GM04504 (cell line): Measurements from ENCODE around the gene SLC38A3.
"Not testable (repeated sequence)": the region's sequence is repeated elsewhere in the genome, so short reads cannot be mapped to it uniquely, and the experiment has no call there.

Experiments
- DNase-seq: peaks from one replicate; pipeline ENCODE4 v3.0.0-alpha.2; 2012; ENCODE audit warnings: low read depth

The SLC38A3 gene

DNA sequence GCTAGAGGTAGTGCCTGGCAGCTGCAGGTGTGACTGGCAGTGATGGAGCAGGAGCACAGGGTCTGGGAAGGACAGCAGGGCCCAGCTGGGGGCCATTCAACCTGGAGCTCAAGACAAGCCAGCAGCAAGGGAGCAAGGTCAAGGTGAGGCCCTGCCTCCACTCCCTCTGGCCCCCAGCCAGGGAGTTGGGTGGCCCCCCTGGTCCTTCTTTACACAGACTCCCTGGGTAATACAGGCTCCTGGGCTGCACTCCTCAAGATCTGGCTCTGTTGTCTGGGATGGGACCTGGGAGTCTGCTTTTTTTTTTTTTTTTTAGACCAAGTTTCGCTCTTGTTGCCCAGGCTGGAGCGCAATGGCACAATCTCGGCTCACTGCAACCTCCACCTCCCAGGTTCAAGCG is 45.4 kb downstream of the SLC38A3 start:
- DNase-seq, result no peak

DNA sequence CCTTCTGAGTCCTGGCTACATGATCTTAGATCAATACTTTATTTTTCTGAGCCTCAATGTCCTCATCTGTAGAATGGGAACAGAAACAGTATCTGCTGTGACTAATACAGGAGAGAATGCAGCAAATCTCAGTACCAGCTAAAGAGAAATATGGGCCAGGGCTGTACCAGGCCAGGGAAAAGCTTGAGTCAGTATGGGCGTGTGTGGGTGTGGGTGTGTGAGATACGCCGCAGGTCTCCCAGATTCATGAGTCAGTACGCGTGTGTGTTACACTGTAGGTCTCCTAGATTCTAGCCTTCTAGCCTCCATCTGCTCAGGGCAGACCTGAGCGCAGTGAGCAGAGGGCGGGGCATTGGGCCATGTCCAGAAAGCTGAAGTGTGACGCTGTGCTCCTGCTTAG is 46.1 kb downstream of the SLC38A3 start:
- no peak for DNase-seq

DNA sequence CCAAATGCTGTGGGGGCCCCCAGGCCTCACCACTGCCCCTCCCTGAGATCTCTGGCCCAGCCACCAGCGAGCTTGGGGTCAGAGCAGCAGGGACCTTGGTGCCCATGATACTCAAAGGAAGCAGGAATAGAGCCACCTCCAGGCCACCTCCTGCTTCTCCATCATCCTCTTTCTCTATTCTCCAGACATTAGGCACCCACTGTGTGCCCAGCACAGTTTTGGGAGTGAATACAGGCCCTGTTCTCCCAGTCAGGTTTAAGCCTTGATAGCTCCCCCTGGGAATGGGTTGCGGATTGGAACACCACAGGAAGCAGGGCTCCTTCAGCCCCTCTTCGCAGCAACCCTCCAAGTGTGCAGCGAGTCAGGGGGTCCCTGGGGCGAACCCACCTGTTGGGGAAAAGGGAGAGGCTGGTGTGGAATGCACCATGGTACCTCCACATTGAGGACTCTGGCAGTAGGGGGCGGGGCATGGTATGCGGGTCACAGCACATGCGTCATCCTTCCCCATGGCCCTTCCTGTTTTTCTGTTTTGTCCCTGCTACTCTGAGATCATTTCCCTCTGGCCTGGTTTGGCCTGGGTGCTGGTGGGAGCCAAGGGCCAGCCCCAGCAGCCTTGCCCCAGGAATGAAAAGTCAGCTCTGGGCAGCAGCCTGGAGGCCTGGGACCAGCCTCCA is 49.6 kb downstream of the SLC38A3 start:
- no peak for DNase-seq

DNA sequence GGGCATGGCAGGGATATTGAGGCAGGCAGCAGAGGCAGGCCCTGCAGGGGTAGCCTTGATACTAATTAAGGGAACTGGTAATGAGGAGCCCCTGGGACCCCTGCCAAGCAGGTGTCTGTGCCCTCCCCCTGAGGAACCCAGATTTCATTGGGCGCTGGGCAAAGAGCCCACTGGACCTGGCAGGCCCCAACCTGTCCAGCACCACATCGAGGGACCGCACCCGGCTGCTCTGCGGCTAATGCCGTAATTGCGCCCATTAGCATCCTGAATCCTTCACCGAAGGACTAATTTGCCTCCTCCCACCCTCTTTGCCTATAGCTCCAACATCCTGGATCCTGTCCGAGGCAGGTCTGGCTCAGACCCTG is 50.2 kb downstream of the SLC38A3 start:
- DNase-seq, result no peak

DNA sequence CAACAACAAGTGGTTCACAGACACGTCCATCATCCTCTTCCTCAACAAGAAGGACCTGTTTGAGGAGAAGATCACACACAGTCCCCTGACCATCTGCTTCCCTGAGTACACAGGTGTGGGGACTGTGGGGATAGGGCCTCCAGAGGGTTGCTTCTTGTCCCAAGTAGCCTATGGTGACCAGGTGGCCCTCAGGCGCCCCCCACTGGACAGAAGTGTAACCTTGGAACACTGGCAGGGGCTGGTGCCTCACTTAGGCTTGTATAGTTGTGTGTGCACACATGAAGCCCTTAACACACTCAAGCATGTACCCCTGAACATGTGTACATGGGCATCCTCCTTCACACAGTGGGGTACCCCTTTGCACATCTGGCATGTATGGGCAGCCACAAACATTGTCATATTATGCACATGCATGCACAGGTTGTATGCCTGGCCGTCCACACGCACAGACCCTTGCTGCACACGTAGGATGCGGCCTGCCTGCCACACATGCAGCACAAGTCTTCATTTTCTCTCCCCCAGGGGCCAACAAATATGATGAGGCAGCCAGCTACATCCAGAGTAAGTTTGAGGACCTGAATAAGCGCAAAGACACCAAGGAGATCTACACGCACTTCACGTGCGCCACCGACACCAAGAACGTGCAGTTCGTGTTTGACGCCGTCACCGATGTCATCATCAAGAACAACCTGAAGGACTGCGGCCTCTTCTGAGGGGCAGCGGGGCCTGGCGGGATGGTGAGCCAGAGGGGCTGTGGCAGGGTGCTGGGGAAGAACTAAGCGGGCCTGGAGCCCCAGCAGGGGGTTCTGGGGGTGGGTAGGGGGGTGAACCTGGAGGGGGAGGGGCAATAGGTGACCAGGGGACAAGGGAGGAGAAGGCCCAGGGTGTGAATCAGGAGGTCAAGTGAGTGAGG is 52.2 kb downstream of the SLC38A3 start:
- DNase-seq, result no peak

DNA sequence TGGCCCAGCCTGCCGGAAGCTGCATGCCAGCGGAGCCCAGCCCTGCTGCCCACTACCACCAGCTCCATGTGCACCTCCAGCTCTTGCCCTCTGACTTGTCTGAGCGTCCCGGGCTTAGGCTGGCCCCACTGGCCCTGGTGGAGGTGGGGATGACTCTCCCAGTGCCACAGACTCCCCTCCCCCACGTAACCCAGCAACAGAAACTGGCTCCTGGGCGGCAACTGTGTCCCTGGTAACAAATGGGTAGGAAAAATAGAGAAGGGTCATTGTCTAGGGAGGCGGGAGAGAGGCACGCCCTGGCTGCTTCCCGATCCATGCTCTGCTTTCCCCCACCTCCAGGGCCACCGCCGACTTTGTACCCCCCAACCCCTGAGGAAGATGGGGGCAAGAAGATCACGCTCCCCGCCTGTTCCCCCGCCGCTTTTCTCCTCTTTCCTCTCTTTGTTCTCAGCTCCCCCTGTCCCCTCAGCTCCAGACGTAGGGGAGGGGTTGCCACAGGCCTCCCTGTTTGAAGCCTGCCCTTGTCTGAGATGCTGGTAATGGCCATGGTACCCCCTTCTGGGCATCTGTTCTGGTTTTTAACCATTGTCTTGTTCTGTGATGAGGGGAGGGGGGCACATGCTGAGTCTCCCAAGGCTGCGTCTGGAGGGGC is 53.1 kb downstream of the SLC38A3 start:
- DNase-seq, result no peak

DNA sequence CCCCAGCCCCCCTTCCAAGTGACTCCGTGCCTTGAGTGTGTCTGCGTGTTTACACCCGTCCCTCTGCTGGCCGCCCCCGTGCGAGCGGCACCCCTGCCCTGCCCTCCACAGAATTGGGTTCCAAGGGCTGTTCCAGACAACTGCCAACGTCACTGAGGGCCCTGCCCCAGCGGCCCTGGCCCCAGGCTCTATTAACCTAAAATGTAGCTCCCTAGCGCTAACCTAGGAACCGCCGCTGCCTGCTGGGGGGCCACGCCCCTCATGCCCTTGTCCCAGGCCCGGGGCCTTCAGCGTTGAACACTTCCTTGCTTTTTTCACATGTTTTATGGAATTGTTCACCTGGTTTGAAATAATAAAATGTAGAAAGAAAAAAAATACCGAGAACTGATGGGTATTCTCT is 53.9 kb downstream of the SLC38A3 start:
- no peak for DNase-seq

DNA sequence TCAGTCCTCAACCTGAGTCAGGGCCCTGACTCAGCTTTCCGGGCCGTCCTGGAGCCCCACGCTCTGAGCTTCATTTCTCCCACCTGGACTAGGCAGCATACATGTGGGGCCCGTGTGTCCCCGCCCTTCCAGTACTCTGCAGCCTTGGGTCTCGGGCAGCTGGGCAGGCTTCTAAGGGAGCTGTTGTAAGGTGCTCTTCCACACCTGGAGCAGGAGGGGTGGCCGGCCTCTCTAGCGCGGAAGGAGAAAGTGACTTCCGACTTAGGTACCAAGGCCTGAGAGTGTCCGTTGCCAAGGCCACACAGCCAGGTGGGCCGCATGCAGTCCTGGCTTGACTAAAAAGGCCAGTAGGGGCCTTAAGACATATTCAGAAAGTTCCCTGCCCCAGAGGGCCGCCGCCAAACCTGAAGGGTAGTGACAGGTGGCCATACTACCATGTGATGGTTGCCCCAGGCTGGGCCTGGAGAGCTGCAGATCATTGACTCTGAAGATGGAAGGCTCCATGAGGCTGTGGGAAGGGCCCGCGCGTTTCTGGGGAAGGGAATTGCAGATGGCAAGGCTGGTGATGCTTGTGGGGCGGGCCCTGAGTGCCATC is 54.5 kb downstream of the SLC38A3 start:
- no peak for DNase-seq

DNA sequence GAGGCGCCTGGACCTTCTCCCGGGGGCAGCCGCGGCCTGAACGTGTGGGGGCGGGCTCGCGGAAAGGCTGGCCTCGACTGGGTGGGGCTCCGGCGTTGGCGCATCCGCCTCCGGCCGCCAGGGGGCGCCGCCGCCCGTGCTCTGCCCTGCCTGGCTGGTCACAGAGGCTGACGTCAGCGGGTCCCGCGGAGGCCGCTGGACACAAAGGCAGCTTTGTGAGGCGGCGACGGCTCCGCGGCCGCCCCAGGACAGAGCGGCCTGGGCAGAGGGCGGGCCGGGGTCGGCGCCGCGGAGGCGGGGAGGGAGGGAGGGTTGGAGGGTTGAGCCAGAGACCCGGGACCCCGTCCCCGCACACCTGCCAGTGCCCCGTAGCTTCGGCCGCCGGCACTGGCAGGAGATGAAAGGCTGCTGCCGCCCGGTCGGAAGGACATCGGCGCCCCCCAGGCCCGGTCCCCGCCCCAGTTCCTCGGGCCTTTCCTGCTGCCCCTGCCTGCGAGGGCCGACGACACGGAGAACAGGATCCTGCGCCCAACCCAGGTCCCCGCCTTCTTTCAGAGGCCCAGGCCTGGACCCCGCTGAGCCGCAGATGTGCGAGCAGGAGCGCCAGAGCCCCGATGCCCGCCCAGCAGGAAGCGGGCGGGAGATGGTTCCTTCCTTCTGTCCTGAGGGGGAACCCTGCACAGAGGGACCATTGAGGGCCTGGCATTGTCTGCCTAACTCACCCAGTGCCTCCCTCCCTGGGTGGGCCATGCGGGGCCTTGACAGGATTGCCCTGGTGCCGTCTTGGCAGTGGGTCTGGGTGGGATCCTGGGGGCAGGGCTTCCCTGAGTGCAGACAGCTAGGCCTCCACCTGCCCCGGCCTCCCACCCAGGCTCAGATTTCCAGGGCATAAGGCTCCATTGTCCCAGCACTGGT is 55.2 kb downstream of the SLC38A3 start:
- DNase-seq, result peak; percentile 79

DNA sequence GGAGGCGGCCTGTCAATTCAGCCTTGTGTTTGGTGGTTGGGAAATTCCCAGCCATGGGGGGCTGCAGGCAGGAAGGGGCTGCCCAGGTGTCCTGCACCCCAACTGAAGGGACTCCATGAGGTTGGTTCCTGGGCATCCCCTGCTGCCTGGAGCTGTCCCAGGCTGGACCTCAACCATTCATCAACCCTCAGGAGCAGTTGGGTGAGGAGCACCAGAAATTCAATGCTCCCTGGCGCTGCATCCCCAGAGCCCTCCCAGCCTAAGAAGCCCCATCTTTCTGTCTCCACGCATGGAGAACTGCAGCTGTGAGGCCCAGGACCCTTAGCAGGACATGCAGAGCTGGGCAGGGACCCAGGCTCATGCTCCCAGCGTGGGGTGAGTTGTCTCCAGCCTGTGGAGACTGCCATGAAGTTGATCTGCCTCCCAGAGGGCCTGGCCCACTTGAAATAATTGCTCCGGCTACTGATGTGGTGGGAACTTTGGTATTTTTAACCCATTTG is 55.9 kb downstream of the SLC38A3 start:
- DNase-seq, result no peak

DNA sequence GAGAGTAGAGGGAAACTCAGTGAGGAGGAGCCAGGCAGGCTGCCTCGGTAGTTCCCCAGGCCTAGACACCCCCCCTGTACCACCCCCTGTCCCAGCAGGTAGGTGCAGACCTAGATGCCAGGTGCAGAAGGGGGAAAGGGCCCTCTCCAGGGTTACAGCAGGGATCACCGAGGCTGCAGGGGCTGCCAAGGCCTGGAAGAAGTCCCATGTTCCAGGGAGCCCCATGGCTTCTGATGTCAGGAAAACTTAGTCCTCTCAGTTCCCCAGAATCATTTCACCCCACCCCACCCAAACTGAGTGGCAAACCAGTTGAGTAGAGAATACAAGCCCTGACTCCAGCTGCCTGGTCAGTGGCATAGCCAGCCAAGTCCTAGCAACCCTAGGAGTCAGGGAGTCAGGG is 56.4 kb downstream of the SLC38A3 start:
- DNase-seq, result no peak

DNA sequence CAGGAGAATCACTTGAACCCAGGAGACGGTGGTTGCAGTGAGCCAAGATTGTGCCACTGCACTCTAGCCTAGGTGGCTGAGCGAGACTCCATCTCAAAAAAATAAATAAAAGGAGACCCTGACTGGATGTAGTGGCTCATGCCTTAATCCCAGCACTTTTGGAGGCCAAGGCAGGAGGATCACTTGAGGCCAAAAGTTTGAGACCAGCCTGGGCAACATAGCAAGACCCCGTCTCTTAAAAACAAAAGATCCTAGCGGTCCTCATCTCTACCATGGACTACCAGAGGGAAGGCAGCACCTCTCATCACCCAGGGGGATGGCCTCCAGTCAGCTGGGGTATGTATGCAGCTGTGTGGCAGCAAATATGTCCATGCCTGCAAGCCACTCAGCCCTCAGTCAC is 57.1 kb downstream of the SLC38A3 start:
- not testable (repeated sequence) for DNase-seq

DNA sequence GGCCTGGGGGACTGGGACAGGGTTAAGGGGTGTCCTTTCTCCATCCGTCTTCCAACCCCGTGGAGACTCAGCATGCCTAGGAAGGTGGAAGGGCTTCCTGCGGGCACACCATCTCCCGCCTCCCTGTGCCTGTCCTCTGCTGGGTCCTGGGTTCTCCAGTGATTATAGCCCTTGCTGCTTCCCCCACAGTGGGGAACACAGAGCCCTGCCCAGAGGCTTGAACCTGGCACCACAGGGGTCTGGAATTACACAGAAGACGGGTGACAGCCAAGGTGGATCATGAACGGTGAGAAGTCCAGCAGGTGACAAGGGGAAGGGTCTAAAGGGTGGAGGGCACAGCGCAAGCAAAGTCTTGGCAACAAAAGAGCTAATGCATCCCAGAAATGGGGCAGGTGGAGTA is 57.7 kb downstream of the SLC38A3 start:
- DNase-seq, result no peak

DNA sequence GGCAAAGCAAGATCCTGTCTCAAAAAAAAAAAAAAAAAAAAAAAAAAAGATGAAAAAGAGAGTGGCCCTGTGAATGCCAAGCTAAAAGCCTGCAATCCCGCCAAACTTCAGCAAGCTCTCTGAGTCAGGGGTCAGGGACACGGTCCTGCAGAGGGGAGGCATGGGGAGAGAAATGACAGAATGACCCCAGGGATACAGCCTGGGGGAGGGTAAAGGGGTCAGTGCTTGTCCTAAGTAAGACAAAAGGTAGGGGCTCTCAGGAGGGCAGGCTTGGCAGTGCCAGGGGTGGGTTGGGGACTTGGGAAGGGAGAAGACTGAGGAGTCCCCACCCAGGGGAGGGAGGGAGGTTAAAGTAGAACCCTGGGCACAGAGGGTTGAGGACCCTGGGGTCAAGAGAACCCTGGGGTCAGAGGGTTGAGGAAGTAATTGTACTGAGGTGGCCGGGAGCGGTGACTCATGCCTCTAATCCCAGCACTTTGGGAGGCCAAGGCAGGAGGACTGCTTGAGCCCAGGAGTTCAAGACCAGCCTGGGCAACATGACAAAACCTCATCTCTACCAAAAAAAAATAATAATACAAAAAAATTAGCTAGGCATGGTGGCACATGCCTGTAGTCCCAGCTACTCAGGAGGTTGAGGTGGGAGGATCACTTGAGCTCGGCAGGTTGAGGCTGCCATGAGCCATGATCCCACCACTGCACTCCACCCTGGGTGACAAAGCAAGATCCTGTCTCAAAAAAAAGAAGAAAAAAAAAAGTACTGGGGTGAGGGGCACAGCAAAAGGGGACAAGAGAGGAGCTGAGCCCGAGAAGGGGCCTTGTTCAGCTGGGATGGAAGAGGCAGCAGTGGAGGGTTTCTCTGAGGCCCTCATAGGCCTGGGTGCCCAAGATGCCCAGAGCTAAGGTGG is 58.7 kb downstream of the SLC38A3 start:
- DNase-seq, result no peak

DNA sequence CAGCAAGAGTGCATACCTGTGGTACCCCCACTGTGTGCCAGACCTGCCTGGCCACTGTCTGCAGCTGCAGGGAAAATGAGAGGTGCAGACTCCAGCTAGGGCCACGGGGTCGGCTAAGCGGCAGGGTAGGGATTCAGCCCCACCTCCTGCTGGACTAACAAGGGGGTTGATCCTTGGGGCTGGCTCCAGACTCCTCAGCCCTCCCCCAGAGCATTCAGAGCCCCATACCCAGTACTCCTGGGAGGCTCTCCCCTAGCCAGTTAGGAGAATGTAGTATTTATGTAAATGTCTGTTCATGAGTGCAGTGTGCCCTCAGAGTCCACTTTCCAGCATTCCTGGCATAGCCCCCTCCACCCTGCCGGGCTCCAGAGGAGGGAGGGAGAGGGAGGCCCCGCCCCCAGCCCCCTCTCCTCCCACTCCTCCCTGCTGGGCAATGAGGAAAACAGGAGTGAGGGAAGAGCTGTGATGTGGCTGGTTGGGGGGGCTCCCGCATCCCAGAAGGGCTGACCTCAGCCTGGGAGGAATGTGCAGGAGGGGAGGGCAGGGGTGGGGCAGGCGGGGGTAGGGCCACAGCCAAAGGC is 59.4 kb downstream of the SLC38A3 start:
- DNase-seq, result peak; percentile 88

DNA sequence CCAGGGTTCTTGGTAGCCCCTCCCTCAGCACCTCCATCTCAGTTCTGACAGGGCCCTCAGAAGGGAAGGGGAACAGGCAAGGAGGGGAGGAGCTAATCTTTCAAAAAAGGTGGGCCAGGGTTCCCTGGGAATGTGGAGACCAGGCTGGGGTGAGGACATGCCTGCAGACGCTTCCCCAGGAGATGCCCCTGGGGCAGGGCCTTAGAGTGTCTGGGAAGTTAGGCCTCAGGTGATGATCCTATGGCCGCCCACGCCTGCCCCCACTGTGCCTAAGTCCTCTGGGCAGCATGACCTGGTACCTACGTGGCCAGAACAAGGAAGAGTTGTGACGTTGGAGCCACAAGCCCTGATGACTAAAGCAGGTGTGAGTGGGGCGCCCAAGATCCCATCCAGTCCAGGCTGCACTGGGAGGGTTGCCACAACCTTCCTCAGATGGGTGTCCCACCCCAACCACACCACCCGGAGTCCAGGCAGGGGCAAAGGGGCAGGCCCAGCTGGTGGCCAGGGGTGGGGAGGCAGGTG is 60.0 kb downstream of the SLC38A3 start:
- no peak for DNase-seq

DNA sequence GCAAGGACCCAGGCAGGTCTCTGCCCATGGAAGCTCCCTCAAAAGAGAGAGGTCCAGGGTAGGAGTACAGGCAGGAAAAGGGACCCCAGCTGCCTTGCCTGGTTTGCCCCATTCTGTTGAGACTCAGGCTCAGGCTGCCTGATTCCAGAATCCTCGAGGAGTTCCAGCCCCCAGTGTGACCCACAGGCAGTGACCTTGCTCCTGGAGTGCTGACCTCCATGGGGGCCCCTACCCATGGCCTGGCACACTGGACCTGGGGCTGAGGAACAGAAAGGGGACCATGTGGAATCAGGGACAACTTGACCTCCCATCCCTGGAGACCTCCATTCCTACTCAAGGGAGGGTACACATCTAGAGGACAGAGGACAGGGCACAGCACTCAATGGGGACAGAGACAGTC is 60.5 kb downstream of the SLC38A3 start:
- DNase-seq, result no peak

DNA sequence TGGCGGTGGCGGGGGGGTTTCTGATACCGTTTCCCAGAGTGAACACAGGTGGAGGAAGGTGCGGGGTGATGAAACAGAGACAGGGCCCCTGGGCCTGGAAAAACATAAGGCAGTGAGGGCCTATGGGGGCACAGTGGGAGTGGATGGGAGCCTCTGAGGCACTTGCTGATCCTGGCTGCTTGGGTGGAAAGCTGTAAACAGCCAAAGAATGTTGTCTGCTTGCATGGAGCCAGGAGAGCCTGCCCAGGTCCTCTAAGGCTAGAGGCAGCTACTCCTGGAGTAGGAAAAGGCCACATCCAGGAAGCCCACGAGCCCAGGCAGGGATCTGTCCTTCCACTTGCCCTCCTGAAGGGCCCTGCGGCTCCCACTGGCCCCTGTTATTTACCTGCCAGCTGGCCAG is 60.9 kb downstream of the SLC38A3 start:
- no peak for DNase-seq

DNA sequence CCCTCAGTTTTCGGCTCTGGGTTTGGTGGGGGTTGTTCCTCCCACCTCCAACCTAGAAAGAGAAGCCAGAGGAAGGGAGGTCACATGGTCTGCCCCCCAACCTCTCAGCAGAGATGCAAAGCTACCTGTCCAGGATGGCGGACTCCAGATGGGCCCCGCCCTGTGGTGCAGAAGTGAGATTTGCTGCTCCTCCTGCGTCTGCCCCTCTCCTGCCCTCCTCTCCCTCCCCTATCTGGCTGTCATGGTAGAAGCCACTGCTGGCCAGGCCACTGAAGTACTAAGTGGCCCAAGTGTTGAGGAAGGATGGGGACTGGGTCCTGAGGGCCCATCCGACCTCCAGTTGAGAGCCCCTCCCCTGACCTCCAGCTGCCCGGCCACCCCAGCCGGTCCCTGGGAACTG is 61.8 kb downstream of the SLC38A3 start:
- DNase-seq, result no peak
